ENCODE measurements around the gene LSM2.
A peak's percentile ranks its signal among the peaks of the same experiment; 100 is the strongest.
"Not testable (repeated sequence)": the region's sequence is repeated elsewhere in the genome, so short reads cannot be mapped to it uniquely, and the experiment has no call there.

LSM2 gene

DNA sequence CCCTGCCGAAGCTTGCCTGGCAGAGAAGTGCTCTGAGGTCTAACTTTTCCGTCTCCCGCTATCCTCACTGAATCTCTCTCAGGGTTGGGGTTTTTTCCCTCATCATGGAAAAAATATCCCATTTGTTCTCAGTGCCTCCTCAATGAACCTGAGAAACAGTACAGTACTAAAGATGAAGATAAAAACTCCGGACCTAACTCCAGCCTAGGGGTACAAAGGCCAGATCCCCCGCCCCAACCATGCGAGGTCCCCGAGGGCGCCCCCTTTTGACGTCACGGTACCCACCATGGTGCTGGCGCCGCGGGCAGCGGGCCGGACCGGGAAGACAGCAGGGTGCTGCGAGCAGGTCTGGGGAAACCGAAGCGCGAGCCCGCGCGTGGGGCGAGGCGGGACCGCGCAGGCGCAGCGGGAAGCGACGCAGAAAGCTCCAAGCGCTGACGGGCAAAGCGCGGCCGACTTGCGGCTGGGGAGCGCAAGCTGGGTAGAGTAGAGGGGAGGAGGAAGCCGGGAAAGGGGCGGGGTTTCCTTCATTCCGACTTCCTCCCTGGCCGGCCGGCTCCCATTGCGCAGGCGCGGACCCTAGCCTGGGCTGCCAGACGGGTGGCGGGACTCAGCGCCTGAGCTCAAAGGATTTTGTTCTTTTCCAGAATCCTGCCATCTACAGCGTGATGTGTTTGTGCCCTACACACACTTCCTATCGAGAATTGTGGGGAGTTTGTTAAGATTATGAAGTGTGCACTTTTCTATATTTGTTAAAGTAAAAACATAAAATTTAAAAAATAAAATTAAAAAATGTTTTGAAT is at the start of gene LSM2:
Gene LSM2 (minus strand): TSS at position 497 of the 803 bp plus-strand sequence. CDS start 209 bp downstream, at position 288.
- peak within 1 kb of the TSS; percentile 70 for H3K9ac ChIP-seq (ENCODE audit: low read depth, low read length)

GRCh38 chr6:31851980-31852718 is 45.4 kb upstream of the LSM2 start:
- not testable (repeated sequence) for H3K9ac ChIP-seq (ENCODE audit: low read depth, low read length); H3K4me1 ChIP-seq (ENCODE audit: control insufficient read depth, insufficient read depth, low read length); H3K27me3 ChIP-seq (ENCODE audit: control insufficient read depth, insufficient read depth, low read length); H3K36me3 ChIP-seq (ENCODE audit: control insufficient read depth, insufficient read depth, low read length); H3K9me3 ChIP-seq (ENCODE audit: control insufficient read depth, insufficient read depth, low read length)
- peak overlapping the region; percentile 39 for H3K4me3 ChIP-seq (ENCODE audit: low read depth, low read length)

More for the DNA sequence above, at the start of gene LSM2:
- Histone ChIP-seq H3K27me3 (ENCODE audit: control insufficient read depth, insufficient read depth, low read length) (no peaks in the 10 kb centered on the region), H3K4me1 (ENCODE audit: control insufficient read depth, insufficient read depth, low read length) (no peaks in the 10 kb centered on the region), H3K9me3 (ENCODE audit: control insufficient read depth, insufficient read depth, low read length) (no peaks in the 10 kb centered on the region), H3K36me3 (ENCODE audit: control insufficient read depth, insufficient read depth, low read length) (no peaks in the 10 kb centered on the region), H3K4me3 (ENCODE audit: low read depth, low read length) (peak within 1 kb of the TSS; percentile 78)

DNA sequence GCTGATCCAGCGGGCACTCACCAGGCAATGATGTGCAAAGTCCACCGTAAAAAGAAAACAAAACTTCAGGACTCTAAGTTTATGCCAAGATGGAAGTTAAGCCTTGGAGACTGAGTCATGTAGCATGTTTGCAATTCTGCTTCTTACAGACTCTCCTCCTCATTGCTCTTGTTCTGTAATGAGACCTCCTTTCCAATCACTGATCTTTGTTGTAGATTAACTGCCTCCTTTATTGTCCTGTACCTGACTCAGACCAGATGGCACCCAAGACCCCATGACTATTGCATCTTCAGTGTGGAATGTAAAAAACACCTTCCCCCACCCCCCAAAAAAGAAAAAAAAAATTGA is 44.7 kb upstream of the LSM2 start:
- H3K27me3 ChIP-seq (ENCODE audit: control insufficient read depth, insufficient read depth, low read length), result no peaks in the 10 kb centered on the region
- H3K4me1 ChIP-seq (ENCODE audit: control insufficient read depth, insufficient read depth, low read length), result peaks cover 4% of the 10 kb centered on the region
- H3K9me3 ChIP-seq (ENCODE audit: control insufficient read depth, insufficient read depth, low read length), result no peaks in the 10 kb centered on the region
- no peaks in the 10 kb centered on the region for H3K36me3 ChIP-seq (ENCODE audit: control insufficient read depth, insufficient read depth, low read length)
- peak overlapping the region; percentile 39 for H3K4me3 ChIP-seq (ENCODE audit: low read depth, low read length)
- H3K9ac ChIP-seq (ENCODE audit: low read depth, low read length), result no peak overlapping the region

DNA sequence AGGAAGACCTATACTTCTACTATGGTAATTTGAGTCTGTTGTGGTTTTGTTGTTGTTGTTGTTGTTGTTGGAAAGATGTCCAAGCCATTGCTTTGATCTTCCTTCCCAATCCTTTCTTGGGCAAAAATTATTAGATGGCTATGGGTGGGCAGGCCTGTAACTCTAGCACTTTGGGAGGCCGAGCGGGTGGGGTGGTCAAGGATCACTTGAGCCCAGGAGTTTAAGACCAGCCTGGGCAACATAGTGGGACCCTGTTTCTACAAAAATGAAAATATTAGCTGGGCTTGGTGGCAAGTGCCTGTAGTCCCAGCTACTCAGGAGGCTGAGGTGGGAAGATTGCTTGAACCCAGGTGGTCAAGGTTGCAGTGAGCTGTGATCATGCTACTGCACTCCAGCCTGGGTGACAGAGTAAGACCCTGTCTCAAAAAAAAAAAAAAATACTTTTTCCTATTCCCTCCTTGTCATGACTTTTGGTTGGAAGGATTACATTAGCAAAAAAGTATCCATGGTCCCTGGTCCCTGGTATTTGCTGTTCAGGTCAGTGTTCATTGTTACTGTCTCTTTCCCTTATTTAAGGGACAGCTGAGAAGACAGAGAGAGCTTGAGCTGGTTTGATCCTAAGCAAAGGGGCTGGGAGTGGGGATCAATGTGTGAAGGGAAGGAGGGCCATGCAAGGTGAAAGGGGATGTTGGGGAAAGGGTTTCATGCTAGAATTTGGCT is 44.2 kb upstream of the LSM2 start:
- no peaks in the 10 kb centered on the region for H3K36me3 ChIP-seq (ENCODE audit: control insufficient read depth, insufficient read depth, low read length)
- H3K4me1 ChIP-seq (ENCODE audit: control insufficient read depth, insufficient read depth, low read length), result peaks cover 4% of the 10 kb centered on the region
- H3K4me3 ChIP-seq (ENCODE audit: low read depth, low read length), result no peak overlapping the region
- H3K9ac ChIP-seq (ENCODE audit: low read depth, low read length), result no peak overlapping the region
- H3K9me3 ChIP-seq (ENCODE audit: control insufficient read depth, insufficient read depth, low read length), result no peaks in the 10 kb centered on the region
- no peaks in the 10 kb centered on the region for H3K27me3 ChIP-seq (ENCODE audit: control insufficient read depth, insufficient read depth, low read length)

- Histone ChIP-seq H3K9ac (ENCODE audit: low read depth, low read length) (no peak overlapping the region), H3K4me1 (ENCODE audit: control insufficient read depth, insufficient read depth, low read length) (peaks cover 4% of the 10 kb centered on the region), H3K27me3 (ENCODE audit: control insufficient read depth, insufficient read depth, low read length) (no peaks in the 10 kb centered on the region), H3K9me3 (ENCODE audit: control insufficient read depth, insufficient read depth, low read length) (no peaks in the 10 kb centered on the region), H3K36me3 (ENCODE audit: control insufficient read depth, insufficient read depth, low read length) (no peaks in the 10 kb centered on the region), H3K4me3 (ENCODE audit: low read depth, low read length) (no peak overlapping the region)
These were observed 40.7 kb upstream of the LSM2 start for GRCh38 chr6:31847276-31847978.

DNA sequence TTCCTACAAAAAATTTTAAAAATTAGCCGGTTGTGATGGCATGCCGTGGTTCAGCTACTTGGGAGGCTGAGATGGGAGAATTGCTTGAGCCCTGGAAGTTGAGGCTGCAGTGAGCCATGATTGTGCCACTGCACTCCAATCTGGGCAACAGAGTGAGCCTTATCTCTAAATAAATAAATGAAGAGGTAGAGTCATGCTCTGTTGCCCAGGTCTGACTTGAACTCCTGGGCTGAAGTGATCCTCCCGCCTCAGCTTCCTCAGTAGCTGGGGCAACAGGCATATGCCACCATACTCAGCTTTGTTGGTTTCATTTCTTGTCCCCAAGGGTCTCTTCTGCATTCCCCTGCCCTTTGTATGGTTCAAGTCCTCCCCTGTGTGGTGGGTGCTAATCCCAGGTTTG is 37.7 kb upstream of the LSM2 start:
- no peaks in the 10 kb centered on the region for H3K4me1 ChIP-seq (ENCODE audit: control insufficient read depth, insufficient read depth, low read length)
- H3K4me3 ChIP-seq (ENCODE audit: low read depth, low read length), result no peak overlapping the region
- no peak overlapping the region for H3K9ac ChIP-seq (ENCODE audit: low read depth, low read length)

DNA sequence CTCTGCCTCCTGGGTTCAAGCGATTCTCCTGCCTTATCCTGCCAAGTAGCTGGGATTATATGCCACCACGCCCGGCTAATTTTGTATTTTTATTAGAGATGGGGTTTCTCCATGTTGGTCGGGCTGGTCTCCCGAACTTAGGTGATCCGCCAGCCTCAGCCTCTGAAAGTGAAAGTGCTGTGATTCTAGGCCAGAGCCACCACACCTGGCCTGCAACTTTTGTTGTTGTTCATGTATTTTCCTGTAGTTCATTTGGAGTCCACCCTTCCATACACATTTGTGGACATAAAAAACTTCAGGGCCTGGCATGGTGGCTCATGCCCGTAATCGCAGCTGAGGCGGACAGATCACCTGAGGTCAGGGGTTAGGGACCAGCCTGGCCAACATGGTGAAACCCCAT is 35.3 kb upstream of the LSM2 start:
- no peak overlapping the region for H3K9ac ChIP-seq (ENCODE audit: low read depth, low read length)
- H3K27me3 ChIP-seq (ENCODE audit: control insufficient read depth, insufficient read depth, low read length), result no peaks in the 10 kb centered on the region
- peaks cover 35% of the 10 kb centered on the region for H3K36me3 ChIP-seq (ENCODE audit: control insufficient read depth, insufficient read depth, low read length)
- no peak overlapping the region for H3K4me3 ChIP-seq (ENCODE audit: low read depth, low read length)
- no peaks in the 10 kb centered on the region for H3K9me3 ChIP-seq (ENCODE audit: control insufficient read depth, insufficient read depth, low read length)
- no peaks in the 10 kb centered on the region for H3K4me1 ChIP-seq (ENCODE audit: control insufficient read depth, insufficient read depth, low read length)

More for the DNA sequence above, 37.7 kb upstream of the LSM2 start:
- Histone ChIP-seq H3K36me3 (ENCODE audit: control insufficient read depth, insufficient read depth, low read length) (peaks cover 12% of the 10 kb centered on the region), H3K9me3 (ENCODE audit: control insufficient read depth, insufficient read depth, low read length) (no peaks in the 10 kb centered on the region), H3K27me3 (ENCODE audit: control insufficient read depth, insufficient read depth, low read length) (no peaks in the 10 kb centered on the region)

DNA sequence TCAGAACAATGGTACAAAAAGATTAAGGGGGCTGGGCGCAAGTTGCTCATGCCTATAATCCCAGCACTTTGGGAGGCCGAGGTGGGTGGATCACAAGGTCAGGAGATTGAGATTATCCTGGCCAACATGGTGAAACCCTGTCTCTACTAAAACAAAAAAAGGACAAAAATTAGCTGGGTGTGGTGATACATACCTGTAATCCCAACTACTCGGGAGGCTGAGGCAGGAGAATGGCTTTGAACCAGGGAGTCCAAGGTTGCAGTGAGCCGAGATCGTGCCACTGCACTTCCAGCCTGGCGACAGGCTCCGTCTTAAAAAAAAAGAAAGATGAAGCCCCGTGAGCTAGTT is 33.0 kb upstream of the LSM2 start:
- not testable (repeated sequence) for H3K4me3 ChIP-seq (ENCODE audit: low read depth, low read length); H3K9me3 ChIP-seq (ENCODE audit: control insufficient read depth, insufficient read depth, low read length)

DNA sequence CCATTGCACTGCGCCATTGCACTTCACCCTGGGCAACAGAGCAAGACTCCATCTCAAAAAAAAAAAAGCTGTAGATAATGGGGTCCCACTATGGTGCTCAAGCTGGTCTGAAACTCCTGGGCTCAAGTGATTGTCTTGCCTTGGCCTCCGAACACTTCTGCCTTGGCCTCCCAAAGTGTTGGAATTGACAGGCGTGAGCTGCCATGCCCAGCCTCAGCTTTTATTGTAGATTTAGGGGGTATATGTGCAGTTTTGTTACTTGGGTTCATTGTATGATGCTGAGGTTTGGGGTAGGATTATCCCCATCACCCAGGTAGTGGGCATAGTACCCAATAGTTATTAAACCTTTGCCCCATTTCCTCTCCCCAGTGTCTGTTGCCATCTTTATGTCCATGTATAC is 32.2 kb upstream of the LSM2 start:
- H3K9me3 ChIP-seq (ENCODE audit: control insufficient read depth, insufficient read depth, low read length), result no peaks in the 10 kb centered on the region
- no peaks in the 10 kb centered on the region for H3K4me1 ChIP-seq (ENCODE audit: control insufficient read depth, insufficient read depth, low read length)
- H3K36me3 ChIP-seq (ENCODE audit: control insufficient read depth, insufficient read depth, low read length), result peaks cover 50% of the 10 kb centered on the region
- no peaks in the 10 kb centered on the region for H3K27me3 ChIP-seq (ENCODE audit: control insufficient read depth, insufficient read depth, low read length)
- no peak overlapping the region for H3K9ac ChIP-seq (ENCODE audit: low read depth, low read length)
- no peak overlapping the region for H3K4me3 ChIP-seq (ENCODE audit: low read depth, low read length)

More for the DNA sequence above, 33.0 kb upstream of the LSM2 start:
- H3K4me1 ChIP-seq (ENCODE audit: control insufficient read depth, insufficient read depth, low read length); H3K27me3 ChIP-seq (ENCODE audit: control insufficient read depth, insufficient read depth, low read length); H3K9ac ChIP-seq (ENCODE audit: low read depth, low read length): not testable (repeated sequence)
- peaks cover 50% of the 10 kb centered on the region for H3K36me3 ChIP-seq (ENCODE audit: control insufficient read depth, insufficient read depth, low read length)

DNA sequence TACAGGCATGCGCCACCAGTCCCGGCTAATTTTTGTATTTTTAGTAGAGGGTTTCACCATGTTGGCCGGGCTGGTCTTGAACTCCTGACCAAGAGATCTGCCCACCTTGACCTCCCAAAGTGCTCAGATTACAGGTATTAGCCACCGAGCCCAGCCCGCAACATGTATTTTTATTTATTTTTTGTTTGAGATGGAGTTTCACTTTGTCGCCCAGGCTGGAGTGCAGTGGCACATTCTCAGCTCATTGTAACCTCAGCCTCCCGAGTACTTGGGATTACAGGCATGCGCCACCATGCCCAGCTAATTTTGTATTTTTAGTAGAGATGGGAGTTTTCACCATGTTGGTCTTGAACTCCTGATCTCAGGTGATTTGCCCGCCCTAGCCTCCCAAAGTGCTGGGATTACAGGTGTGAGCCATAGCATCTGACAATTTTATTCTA is 31.4 kb upstream of the LSM2 start:
- peak overlapping the region; percentile 73 for H3K9ac ChIP-seq (ENCODE audit: low read depth, low read length)
- peaks cover 50% of the 10 kb centered on the region for H3K36me3 ChIP-seq (ENCODE audit: control insufficient read depth, insufficient read depth, low read length)
- not testable (repeated sequence) for H3K27me3 ChIP-seq (ENCODE audit: control insufficient read depth, insufficient read depth, low read length); H3K9me3 ChIP-seq (ENCODE audit: control insufficient read depth, insufficient read depth, low read length); H3K4me1 ChIP-seq (ENCODE audit: control insufficient read depth, insufficient read depth, low read length)
- peak overlapping the region; percentile 99 for H3K4me3 ChIP-seq (ENCODE audit: low read depth, low read length)

- peak overlapping the region; percentile 73 for H3K9ac ChIP-seq (ENCODE audit: low read depth, low read length)
These were observed 30.8 kb upstream of the LSM2 start for GRCh38 chr6:31837369-31838113.

More at GRCh38 chr6:31837369-31838113, 30.8 kb upstream of the LSM2 start:
- Histone ChIP-seq H3K9me3 (ENCODE audit: control insufficient read depth, insufficient read depth, low read length) (no peaks in the 10 kb centered on the region), H3K36me3 (ENCODE audit: control insufficient read depth, insufficient read depth, low read length) (peaks cover 50% of the 10 kb centered on the region), H3K4me3 (ENCODE audit: low read depth, low read length) (peak overlapping the region; percentile 99), H3K27me3 (ENCODE audit: control insufficient read depth, insufficient read depth, low read length) (no peaks in the 10 kb centered on the region), H3K4me1 (ENCODE audit: control insufficient read depth, insufficient read depth, low read length) (no peaks in the 10 kb centered on the region)
